Calu3 (cell line): ENCODE results near the gene WHRN. TPM values are rescaled to one million over a fixed set of nuclear protein-coding genes. Genes with fewer than 3 reads are reported as not detected.

Experiments used
- BruUV-seq: library from RNA; stranded (reverse); fragments of 400-500 nt; replicated peaks from 2 replicates; lab custom pipeline; 2021; lab: Mats Ljungman, UMichigan
- CTCF ChIA-PET: fragments of 300-600 bp; sonication (Branson Sonifier 250); formaldehyde crosslinking; loops from one replicate; lab custom pipeline; 2022; ENCODE audit warnings: antibody characterized with exemption; lab: Charles Lee
- DNase-seq: peaks from one replicate; pipeline ENCODE4 v3.0.0; 2022
- H3K27ac Mint-ChIP-seq: one replicate; pipeline ENCODE4 v1.8.0; 2022; ENCODE audit warnings: mixed read lengths; ENCODE audit not compliant: unreplicated experiment
- H3K27me3 Mint-ChIP-seq: one replicate; pipeline ENCODE4 v1.8.0; 2022; ENCODE audit warnings: mixed read lengths; ENCODE audit not compliant: unreplicated experiment
- H3K36me3 Mint-ChIP-seq: one replicate; pipeline ENCODE4 v1.8.0; 2022; ENCODE audit warnings: mild to moderate bottlenecking, moderate library complexity, mixed read lengths; ENCODE audit not compliant: insufficient read depth, unreplicated experiment
- H3K4me1 Mint-ChIP-seq: one replicate; pipeline ENCODE4 v1.8.0; 2022; ENCODE audit warnings: mild to moderate bottlenecking, low read depth, mixed read lengths; ENCODE audit not compliant: unreplicated experiment
- H3K4me3 Mint-ChIP-seq: one replicate; pipeline ENCODE4 v1.8.0; 2022; ENCODE audit warnings: mild to moderate bottlenecking, low read depth, moderate library complexity, mixed read lengths; ENCODE audit not compliant: unreplicated experiment
- H3K9me3 Mint-ChIP-seq: one replicate; pipeline ENCODE4 v1.8.0; 2022; ENCODE audit warnings: low read depth, mixed read lengths; ENCODE audit not compliant: unreplicated experiment
- CTCF ChIP-seq: fragments of 200-600 bp; IDR thresholded peaks from one replicate; pipeline ENCODE4 v1.8.0; 2022; ENCODE audit warnings: antibody characterized with exemption; ENCODE audit not compliant: unreplicated experiment
- intact Hi-C: fragments of 100-400 bp; cut with micrococcal nuclease; formaldehyde crosslinking; loops from one replicate; pipeline ENCODE4 v1.10.0; 2022; ENCODE audit not compliant: unreplicated experiment
- total RNA-seq: library from RNA; stranded (reverse); gene quantifications from 2 replicates; pipeline ENCODE4 v1.2.3, GENCODE V29; 2022

Gene WHRN
- total RNA-seq, 1 experiment from 2014 or later, result 4.9 TPM

- Mint-ChIP-seq H3K4me1 (no peaks in the 10 kb centered on the region), H3K9me3 (no peaks in the 10 kb centered on the region), H3K4me3 (no peak overlapping the region), H3K27ac (no peak overlapping the region), H3K27me3 (no peaks in the 10 kb centered on the region), H3K36me3 (peaks cover 4% of the 10 kb centered on the region)
- intact Hi-C loops, result no loop called here
- TF ChIP-seq CTCF, result no peak
- BruUV-seq, result no TSS peak
- no peak for DNase-seq
- CTCF ChIA-PET, result no interaction called here
Observed at GRCh38 chr9:114416290-114416689, 89.0 kb downstream of the WHRN start.

- H3K36me3 Mint-ChIP-seq, result peaks cover 4% of the 10 kb centered on the region
- intact Hi-C loops, result no loop called here
Observed at GRCh38 chr9:114414346-114414745, 90.9 kb downstream of the WHRN start.

GRCh38 chr9:114413861-114414301 is 91.4 kb downstream of the WHRN start:
- intact Hi-C loops, result no loop called here
- CTCF ChIA-PET, result no interaction called here

More at GRCh38 chr9:114414346-114414745, 90.9 kb downstream of the WHRN start:
- Mint-ChIP-seq H3K27ac (no peak overlapping the region), H3K9me3 (no peaks in the 10 kb centered on the region), H3K4me1 (no peaks in the 10 kb centered on the region), H3K27me3 (peaks cover 12% of the 10 kb centered on the region), H3K4me3 (no peak overlapping the region)
- DNase-seq, result no peak
- no peak for TF ChIP-seq CTCF
- BruUV-seq, result no TSS peak
- CTCF ChIA-PET, result no interaction called here

GRCh38 chr9:114412048-114412683 is 93.1 kb downstream of the WHRN start:
- Mint-ChIP-seq H3K4me1 (no peaks in the 10 kb centered on the region), H3K36me3 (peaks cover 4% of the 10 kb centered on the region), H3K27me3 (peaks cover 26% of the 10 kb centered on the region), H3K9me3 (no peaks in the 10 kb centered on the region), H3K27ac (no peak overlapping the region), H3K4me3 (no peak overlapping the region)
- intact Hi-C loops, result no loop called here
- TF ChIP-seq CTCF, result no peak
- DNase-seq, result no peak
- CTCF ChIA-PET, result no interaction called here
- no TSS peak for BruUV-seq

More at GRCh38 chr9:114413861-114414301, 91.4 kb downstream of the WHRN start:
- BruUV-seq, result no TSS peak
- Mint-ChIP-seq H3K4me1 (no peaks in the 10 kb centered on the region), H3K9me3 (no peaks in the 10 kb centered on the region), H3K27me3 (peaks cover 17% of the 10 kb centered on the region), H3K36me3 (peaks cover 4% of the 10 kb centered on the region), H3K4me3 (no peak overlapping the region), H3K27ac (no peak overlapping the region)
- DNase-seq, result no peak
- TF ChIP-seq CTCF, result no peak
